ENCODE measurements around the gene PSEN1.

Gene PSEN1

DNA sequence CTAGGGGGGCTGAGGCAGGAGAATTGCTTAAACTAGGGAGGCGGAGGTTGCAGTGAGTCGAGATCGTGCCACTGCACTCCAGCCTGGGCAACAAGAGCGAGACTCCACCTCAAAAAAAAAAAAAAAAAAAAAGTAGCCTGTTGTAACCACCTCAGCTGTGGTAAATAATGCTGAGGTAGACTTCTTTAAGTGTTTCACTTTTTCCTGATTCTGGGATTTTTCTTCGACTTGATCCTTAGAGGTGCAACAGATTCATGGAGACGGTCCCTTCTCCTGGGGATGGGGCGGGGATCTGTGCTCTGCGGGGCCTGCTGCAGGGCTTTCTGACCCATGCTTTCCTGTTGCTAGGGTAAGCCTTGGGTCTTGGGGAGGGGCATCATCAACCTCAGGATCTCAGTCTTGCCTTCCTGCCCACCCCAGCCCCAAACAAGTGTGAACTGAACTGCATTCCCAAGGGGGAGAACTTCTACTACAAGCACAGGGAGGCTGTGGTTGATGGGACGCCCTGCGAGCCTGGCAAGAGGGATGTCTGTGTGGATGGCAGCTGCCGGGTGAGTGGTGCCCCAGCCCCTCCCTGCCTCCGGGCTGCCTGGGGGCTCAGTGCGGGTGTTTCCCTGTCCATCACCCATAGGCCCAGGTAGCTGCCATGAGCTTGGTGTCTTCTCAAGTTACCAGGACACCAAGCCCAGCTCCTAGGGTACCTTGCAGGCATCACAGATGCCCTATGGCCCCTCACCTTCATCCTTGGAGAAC lies 113.4 kb downstream of the PSEN1 start:
- H3K4me2 ChIP-seq (ENCODE audit: low read length): no peak overlapping the region
- H3K4me1 ChIP-seq (ENCODE audit: control insufficient read depth, low read length): peaks cover 41% of the 10 kb centered on the region
- no peaks in the 10 kb centered on the region for H3K9me2 ChIP-seq (replicated peaks; ENCODE audit: control insufficient read depth, low read length)
- no peaks in the 10 kb centered on the region for H3K36me3 ChIP-seq (ENCODE audit: control insufficient read depth, low read length)
- no peaks in the 10 kb centered on the region for H3K79me2 ChIP-seq (ENCODE audit: control insufficient read depth, low read length)
- no peak overlapping the region for H3K27ac ChIP-seq (ENCODE audit: low read depth, low read length)
- H3K4me3 ChIP-seq (ENCODE audit: low read length): no peak overlapping the region
- H4K20me1 ChIP-seq (ENCODE audit: control insufficient read depth, insufficient read depth, low read depth, low read length): no peaks in the 10 kb centered on the region
- H3K27me3 ChIP-seq (ENCODE audit: control insufficient read depth, low read length): peaks cover 10% of the 10 kb centered on the region
- H3K9me3 ChIP-seq (ENCODE audit: control insufficient read depth, insufficient read depth, low read length): no peaks in the 10 kb centered on the region
- peaks cover 11% of the 10 kb centered on the region for H3F3A ChIP-seq (ENCODE audit: control insufficient read depth, insufficient read depth)
- no peak for TF ChIP-seq EZH2phosphoT487 (IDR thresholded peaks at IDR 0.05; ENCODE audit: borderline replicate concordance, low read length)
- TF ChIP-seq, protein P1, sequence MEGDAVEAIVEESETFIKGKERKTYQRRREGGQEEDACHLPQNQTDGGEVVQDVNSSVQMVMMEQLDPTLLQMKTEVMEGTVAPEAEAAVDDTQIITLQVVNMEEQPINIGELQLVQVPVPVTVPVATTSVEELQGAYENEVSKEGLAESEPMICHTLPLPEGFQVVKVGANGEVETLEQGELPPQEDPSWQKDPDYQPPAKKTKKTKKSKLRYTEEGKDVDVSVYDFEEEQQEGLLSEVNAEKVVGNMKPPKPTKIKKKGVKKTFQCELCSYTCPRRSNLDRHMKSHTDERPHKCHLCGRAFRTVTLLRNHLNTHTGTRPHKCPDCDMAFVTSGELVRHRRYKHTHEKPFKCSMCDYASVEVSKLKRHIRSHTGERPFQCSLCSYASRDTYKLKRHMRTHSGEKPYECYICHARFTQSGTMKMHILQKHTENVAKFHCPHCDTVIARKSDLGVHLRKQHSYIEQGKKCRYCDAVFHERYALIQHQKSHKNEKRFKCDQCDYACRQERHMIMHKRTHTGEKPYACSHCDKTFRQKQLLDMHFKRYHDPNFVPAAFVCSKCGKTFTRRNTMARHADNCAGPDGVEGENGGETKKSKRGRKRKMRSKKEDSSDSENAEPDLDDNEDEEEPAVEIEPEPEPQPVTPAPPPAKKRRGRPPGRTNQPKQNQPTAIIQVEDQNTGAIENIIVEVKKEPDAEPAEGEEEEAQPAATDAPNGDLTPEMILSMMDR (IDR thresholded peaks at IDR 0.05; ENCODE audit: low read depth, low read length, poor library complexity, severe bottlenecking): no peak

DNA sequence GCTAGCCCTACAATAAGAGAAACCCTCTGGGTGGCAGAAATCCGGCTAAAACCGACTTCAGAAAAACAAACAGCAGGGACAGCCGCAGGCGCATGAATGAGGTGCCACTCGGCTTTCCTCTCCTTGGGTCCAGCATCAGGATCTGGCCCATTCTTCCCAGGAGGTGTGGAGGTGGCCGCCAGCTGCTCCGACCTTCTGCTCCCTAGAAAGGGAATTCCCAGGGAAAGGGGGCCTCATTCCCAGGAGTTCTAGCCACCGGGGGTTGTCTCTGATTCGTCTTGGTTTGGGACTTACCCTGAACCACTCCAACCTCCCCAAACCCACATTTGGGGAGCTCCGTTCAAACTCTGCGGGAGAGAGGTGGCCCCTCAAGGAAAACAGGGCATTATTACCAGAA lies 114.0 kb downstream of the PSEN1 start:
- H3K9me3 ChIP-seq (ENCODE audit: control insufficient read depth, insufficient read depth, low read length): no peaks in the 10 kb centered on the region
- TF ChIP-seq, protein P1 (IDR thresholded peaks at IDR 0.05; ENCODE audit: low read depth, low read length, poor library complexity, severe bottlenecking): no peak
- TF ChIP-seq EZH2phosphoT487 (IDR thresholded peaks at IDR 0.05; ENCODE audit: borderline replicate concordance, low read length): no peak
- no peak overlapping the region for H3K27ac ChIP-seq (ENCODE audit: low read depth, low read length)
- H3F3A ChIP-seq (ENCODE audit: control insufficient read depth, insufficient read depth): peaks cover 11% of the 10 kb centered on the region
- H3K4me3 ChIP-seq (ENCODE audit: low read length): no peak overlapping the region
- no peaks in the 10 kb centered on the region for H3K9me2 ChIP-seq (replicated peaks; ENCODE audit: control insufficient read depth, low read length)
- H4K20me1 ChIP-seq (ENCODE audit: control insufficient read depth, insufficient read depth, low read depth, low read length): no peaks in the 10 kb centered on the region
- no peak overlapping the region for H3K4me2 ChIP-seq (ENCODE audit: low read length)
- H3K4me1 ChIP-seq (ENCODE audit: control insufficient read depth, low read length): peaks cover 38% of the 10 kb centered on the region
- H3K36me3 ChIP-seq (ENCODE audit: control insufficient read depth, low read length): no peaks in the 10 kb centered on the region
- peaks cover 4% of the 10 kb centered on the region for H3K27me3 ChIP-seq (ENCODE audit: control insufficient read depth, low read length)
- no peaks in the 10 kb centered on the region for H3K79me2 ChIP-seq (ENCODE audit: control insufficient read depth, low read length)

DNA sequence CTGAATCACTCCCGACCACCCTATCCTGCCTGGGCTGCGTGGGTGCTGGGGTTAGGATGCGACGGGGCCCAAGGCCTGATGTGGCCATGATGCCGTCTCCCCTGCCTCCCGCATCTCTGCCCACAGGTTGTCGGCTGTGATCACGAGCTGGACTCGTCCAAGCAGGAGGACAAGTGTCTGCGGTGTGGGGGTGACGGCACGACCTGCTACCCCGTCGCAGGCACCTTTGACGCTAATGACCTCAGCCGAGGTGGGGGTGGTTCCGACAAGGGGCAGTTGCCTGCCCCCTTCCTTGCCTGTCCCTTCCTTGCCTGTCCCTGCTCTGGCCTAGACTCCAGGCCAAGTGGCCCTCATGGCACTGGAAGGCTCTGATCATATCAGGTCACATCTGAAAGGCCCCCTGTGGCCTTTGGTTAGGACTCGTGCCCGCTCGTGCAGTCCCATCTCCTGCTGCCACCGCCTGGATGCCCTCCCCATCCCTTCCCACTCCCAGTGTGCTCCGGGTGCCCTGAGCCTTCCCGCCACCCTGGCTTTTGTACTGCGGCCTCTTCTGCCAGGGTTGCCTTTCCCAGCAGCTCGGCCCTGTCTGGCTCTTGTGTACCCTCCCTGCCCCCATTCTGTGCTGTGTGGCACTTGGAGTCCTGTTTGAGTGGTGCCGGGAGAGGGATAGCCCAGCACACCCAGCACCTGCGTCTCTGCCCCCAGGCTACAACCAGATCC lies 114.6 kb downstream of the PSEN1 start:
- Histone ChIP-seq H3K4me3 (ENCODE audit: low read length) (no peak overlapping the region), H3K9me2 (replicated peaks; ENCODE audit: control insufficient read depth, low read length) (no peaks in the 10 kb centered on the region), H3K4me2 (ENCODE audit: low read length) (no peak overlapping the region), H3K79me2 (ENCODE audit: control insufficient read depth, low read length) (no peaks in the 10 kb centered on the region), H3K9me3 (ENCODE audit: control insufficient read depth, insufficient read depth, low read length) (no peaks in the 10 kb centered on the region), H3F3A (ENCODE audit: control insufficient read depth, insufficient read depth) (peaks cover 11% of the 10 kb centered on the region), H3K27ac (ENCODE audit: low read depth, low read length) (no peak overlapping the region), H3K4me1 (ENCODE audit: control insufficient read depth, low read length) (peaks cover 32% of the 10 kb centered on the region), H3K27me3 (ENCODE audit: control insufficient read depth, low read length) (no peaks in the 10 kb centered on the region; the same call in 1 of the 2 replicates), H3K36me3 (ENCODE audit: control insufficient read depth, low read length) (no peaks in the 10 kb centered on the region), H4K20me1 (ENCODE audit: control insufficient read depth, insufficient read depth, low read depth, low read length) (no peaks in the 10 kb centered on the region)
- no peak for TF ChIP-seq EZH2phosphoT487 (IDR thresholded peaks at IDR 0.05; ENCODE audit: borderline replicate concordance, low read length)
- TF ChIP-seq, protein P1 (IDR thresholded peaks at IDR 0.05; ENCODE audit: low read depth, low read length, poor library complexity, severe bottlenecking): no peak
